Choroid plexus epithelial cell (primary cell): ENCODE data around the gene LRP2BP.
"Not testable (repeated sequence)": the region's sequence is repeated elsewhere in the genome, so short reads cannot be mapped to it uniquely, and the experiment has no call there.

Source experiments
- DNase-seq: peaks from one replicate; pipeline ENCODE4 v3.0.0-alpha.2; 2010; ENCODE audit warnings: low read depth
- H3K4me3 ChIP-seq: 2 replicates; pipeline ENCODE4 v1.5.1; 2011; ENCODE audit warnings: low read depth, mild to moderate bottlenecking, control low read depth, low read length, moderate library complexity
- CTCF ChIP-seq: conservative IDR thresholded peaks from 2 replicates; pipeline ENCODE4 v1.5.1; 2011; ENCODE audit warnings: low read depth, mild to moderate bottlenecking, control low read depth, inconsistent platforms, low read length, moderate library complexity

LRP2BP gene

DNA sequence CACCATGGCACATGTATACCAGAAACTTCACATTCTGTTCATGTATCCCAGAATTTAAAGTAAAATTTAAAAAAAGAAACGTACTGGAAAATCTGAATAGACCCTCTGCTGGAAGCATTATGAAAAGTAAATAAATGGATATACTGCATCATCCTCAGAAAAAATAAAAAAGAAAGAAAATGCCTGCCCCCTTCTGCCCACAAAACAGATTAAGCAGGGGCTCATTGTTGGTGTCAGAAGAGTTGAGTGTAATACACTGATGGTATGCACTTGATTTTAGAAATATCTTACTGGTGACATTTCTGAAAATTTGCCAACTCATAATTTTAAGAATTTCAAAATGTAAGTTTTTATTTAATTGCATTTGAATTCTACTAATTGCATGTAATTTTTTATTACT lies 77.8 kb downstream of the LRP2BP start:
- TF ChIP-seq CTCF = no peak
- no peak for DNase-seq
- H3K4me3 ChIP-seq = no peak overlapping the region

DNA sequence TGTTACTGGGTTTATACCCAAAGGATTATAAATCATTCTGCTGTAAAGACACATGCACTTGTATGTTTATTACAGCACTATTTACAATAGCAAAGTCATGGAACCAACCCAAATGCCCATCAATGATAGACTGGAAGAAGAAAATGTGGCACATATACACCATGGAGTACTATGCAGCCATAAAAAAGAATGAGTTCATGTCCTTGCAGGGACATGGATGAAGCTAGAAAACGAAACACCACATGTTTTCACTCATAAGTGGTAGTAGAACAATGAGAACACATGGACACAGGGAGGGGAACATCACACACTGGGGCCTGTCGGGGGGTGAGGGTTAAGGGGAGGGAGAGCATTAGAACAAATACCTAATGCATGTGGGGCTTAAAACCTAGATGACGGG lies 78.3 kb downstream of the LRP2BP start:
- not testable (repeated sequence) for H3K4me3 ChIP-seq, DNase-seq
